ENCODE results near the gene BDH1.

BDH1 gene

DNA sequence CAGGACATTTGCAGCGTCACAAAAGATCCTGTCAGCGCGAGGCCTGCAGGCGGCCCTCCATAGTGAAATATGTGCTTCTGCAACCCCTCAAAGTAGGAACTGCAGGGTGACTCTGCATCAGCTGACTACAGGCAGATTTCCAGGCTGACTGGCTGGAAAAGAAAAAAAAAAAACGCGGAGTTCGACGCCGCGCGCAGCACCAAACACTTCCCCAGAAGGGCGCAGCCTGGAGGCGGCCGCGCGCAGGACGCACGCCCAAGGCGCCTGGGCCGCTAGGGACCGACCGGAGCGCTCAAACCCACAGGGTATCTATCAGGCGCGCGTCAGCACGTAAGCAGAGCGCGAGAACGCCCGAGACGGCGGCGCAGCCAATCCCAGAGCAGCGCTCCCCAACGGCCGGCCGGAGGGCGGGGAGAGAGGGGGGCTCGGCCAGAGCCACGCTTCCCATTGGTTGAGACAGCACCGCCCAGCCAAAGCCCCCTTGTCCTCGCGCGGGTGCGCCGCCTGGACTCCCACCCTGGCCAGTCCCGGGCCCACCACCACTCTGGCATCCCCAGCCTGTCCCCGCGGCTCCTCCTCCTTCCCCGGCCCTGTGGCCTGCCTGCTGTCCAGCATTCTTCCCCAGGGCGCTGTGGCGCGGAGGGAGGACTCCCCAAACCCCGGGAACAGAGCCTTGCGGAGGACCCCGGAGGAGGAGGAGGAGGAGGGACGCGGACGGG, 1.0 kb downstream of the BDH1 start:
- peak; percentile 90 for ATAC-seq (ENCODE audit: insufficient read depth, low read depth)
- no peaks in the 10 kb centered on the region for H3K9me3 ChIP-seq (ENCODE audit: insufficient read depth, low read length, severe bottlenecking)
- peak; percentile 97 for DNase-seq
- peaks cover 26% of the 10 kb centered on the region for H3K36me3 ChIP-seq (ENCODE audit: insufficient read depth, low read length)
- H3K4me2 ChIP-seq (ENCODE audit: insufficient read depth, low read length) = peak overlapping the region; percentile 74
- H3K27ac ChIP-seq (ENCODE audit: low read length) = peak overlapping the region; percentile 97
- peaks cover 63% of the 10 kb centered on the region for H3K79me2 ChIP-seq (ENCODE audit: insufficient read depth, low read length)
- peak overlapping the region; percentile 83 for H2AFZ ChIP-seq (ENCODE audit: low read depth, low read length)
- H3K4me3 ChIP-seq (ENCODE audit: low read depth in 1 of 2, low read length in 2 of 2) = peak overlapping the region; percentile 68 to 80
- peaks cover 20% of the 10 kb centered on the region for H4K20me1 ChIP-seq (ENCODE audit: insufficient read depth, low read length)
- H3K4me1 ChIP-seq (ENCODE audit: insufficient read depth, low read length) = peaks cover 28% of the 10 kb centered on the region
- peak overlapping the region; percentile 91 for H3K9ac ChIP-seq (ENCODE audit: low read depth, low read length)
- no peaks in the 10 kb centered on the region for H3K27me3 ChIP-seq (ENCODE audit: insufficient read depth, low read length, poor library complexity)
- TF ChIP-seq, protein P1, sequence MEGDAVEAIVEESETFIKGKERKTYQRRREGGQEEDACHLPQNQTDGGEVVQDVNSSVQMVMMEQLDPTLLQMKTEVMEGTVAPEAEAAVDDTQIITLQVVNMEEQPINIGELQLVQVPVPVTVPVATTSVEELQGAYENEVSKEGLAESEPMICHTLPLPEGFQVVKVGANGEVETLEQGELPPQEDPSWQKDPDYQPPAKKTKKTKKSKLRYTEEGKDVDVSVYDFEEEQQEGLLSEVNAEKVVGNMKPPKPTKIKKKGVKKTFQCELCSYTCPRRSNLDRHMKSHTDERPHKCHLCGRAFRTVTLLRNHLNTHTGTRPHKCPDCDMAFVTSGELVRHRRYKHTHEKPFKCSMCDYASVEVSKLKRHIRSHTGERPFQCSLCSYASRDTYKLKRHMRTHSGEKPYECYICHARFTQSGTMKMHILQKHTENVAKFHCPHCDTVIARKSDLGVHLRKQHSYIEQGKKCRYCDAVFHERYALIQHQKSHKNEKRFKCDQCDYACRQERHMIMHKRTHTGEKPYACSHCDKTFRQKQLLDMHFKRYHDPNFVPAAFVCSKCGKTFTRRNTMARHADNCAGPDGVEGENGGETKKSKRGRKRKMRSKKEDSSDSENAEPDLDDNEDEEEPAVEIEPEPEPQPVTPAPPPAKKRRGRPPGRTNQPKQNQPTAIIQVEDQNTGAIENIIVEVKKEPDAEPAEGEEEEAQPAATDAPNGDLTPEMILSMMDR (IDR thresholded peaks at IDR 0.05; ENCODE audit: borderline replicate concordance, extremely low read depth, low read length, poor library complexity, severe bottlenecking) = peak; percentile 60
- no peak for TF ChIP-seq EZH2 (IDR thresholded peaks at IDR 0.05; ENCODE audit: borderline replicate concordance, low read depth, low read length, severe bottlenecking)

DNA sequence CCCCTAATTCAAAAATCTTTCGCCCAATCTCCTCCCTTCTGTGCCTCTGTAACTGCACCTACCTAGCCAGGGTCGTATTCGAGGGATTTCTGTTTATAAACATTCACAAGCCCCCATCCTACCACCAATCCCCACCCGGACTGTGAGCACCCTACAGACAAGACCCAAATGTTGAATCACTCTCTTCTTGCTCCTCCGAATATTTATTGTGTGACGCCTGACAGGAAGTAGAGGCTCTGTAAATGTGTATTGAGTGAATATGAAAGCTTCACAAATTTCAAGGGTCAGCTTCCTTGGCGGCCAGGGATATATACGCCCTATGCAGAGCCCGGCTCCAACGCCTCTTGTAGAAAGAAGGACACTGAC, 1.6 kb downstream of the BDH1 start:
- TF ChIP-seq, protein P1 (IDR thresholded peaks at IDR 0.05; ENCODE audit: borderline replicate concordance, extremely low read depth, low read length, poor library complexity, severe bottlenecking) = no peak
- TF ChIP-seq EZH2 (IDR thresholded peaks at IDR 0.05; ENCODE audit: borderline replicate concordance, low read depth, low read length, severe bottlenecking) = no peak
- H3K27ac ChIP-seq (ENCODE audit: low read length) = peak overlapping the region; percentile 84
- peak overlapping the region; percentile 79 for H2AFZ ChIP-seq (ENCODE audit: low read depth, low read length)
- peak overlapping the region; percentile 74 for H3K4me2 ChIP-seq (ENCODE audit: insufficient read depth, low read length)
- H3K36me3 ChIP-seq (ENCODE audit: insufficient read depth, low read length) = peaks cover 31% of the 10 kb centered on the region
- H3K27me3 ChIP-seq (ENCODE audit: insufficient read depth, low read length, poor library complexity) = no peaks in the 10 kb centered on the region
- H3K9me3 ChIP-seq (ENCODE audit: insufficient read depth, low read length, severe bottlenecking) = no peaks in the 10 kb centered on the region
- ATAC-seq (ENCODE audit: insufficient read depth, low read depth) = no peak
- peak overlapping the region; percentile 39 to 80 for H3K4me3 ChIP-seq (ENCODE audit: low read depth in 1 of 2, low read length in 2 of 2)
- H4K20me1 ChIP-seq (ENCODE audit: insufficient read depth, low read length) = peaks cover 25% of the 10 kb centered on the region
- H3K9ac ChIP-seq (ENCODE audit: low read depth, low read length) = peak overlapping the region; percentile 91
- peaks cover 68% of the 10 kb centered on the region for H3K79me2 ChIP-seq (ENCODE audit: insufficient read depth, low read length)
- H3K4me1 ChIP-seq (ENCODE audit: insufficient read depth, low read length) = peaks cover 28% of the 10 kb centered on the region
- DNase-seq = no peak

DNA sequence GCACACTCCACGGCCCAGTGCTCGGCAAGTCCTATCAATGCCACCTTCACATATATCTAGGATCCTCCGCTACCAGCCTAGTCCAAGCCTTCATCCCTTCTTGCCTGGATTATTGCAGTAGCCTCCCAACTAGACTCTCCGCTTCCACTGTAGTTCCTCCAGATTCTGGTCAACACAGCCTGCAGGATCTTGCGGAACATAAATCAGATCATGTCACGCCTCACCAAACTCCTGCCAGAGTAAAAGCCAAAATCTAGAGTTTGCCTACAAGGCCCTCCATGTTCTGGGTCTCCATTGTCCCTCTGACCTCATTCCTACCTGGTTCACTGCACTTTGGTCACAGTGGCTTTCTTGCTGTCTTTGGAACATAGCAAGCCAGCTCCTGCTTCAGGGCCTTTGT, 3.6 kb downstream of the BDH1 start:
- no peaks in the 10 kb centered on the region for H3K27me3 ChIP-seq (ENCODE audit: insufficient read depth, low read length, poor library complexity)
- peaks cover 87% of the 10 kb centered on the region for H3K79me2 ChIP-seq (ENCODE audit: insufficient read depth, low read length)
- peaks cover 47% of the 10 kb centered on the region for H3K36me3 ChIP-seq (ENCODE audit: insufficient read depth, low read length)
- peaks cover 28% of the 10 kb centered on the region for H3K4me1 ChIP-seq (ENCODE audit: insufficient read depth, low read length)
- ATAC-seq (ENCODE audit: insufficient read depth, low read depth) = no peak
- H4K20me1 ChIP-seq (ENCODE audit: insufficient read depth, low read length) = peaks cover 42% of the 10 kb centered on the region
- H3K9ac ChIP-seq (ENCODE audit: low read depth, low read length) = no peak overlapping the region
- H3K9me3 ChIP-seq (ENCODE audit: insufficient read depth, low read length, severe bottlenecking) = no peaks in the 10 kb centered on the region
- no peak overlapping the region for H3K4me3 ChIP-seq (ENCODE audit: low read depth in 1 of 2, low read length in 2 of 2)
- H2AFZ ChIP-seq (ENCODE audit: low read depth, low read length) = no peak overlapping the region
- TF ChIP-seq EZH2 (IDR thresholded peaks at IDR 0.05; ENCODE audit: borderline replicate concordance, low read depth, low read length, severe bottlenecking) = no peak
- TF ChIP-seq, protein P1 (IDR thresholded peaks at IDR 0.05; ENCODE audit: borderline replicate concordance, extremely low read depth, low read length, poor library complexity, severe bottlenecking) = no peak
- no peak for DNase-seq
- no peak overlapping the region for H3K4me2 ChIP-seq (ENCODE audit: insufficient read depth, low read length)
- no peak overlapping the region for H3K27ac ChIP-seq (ENCODE audit: low read length)

All from DND-41 (cell line).